EH (cell line): ENCODE measurements around the gene GNG7.
"Not testable (repeated sequence)": the region's sequence is repeated elsewhere in the genome, so short reads cannot be mapped to it uniquely, and the experiment has no call there.

Experiments used
- DNase-seq: peaks from one replicate; pipeline ENCODE4 v3.0.0-alpha.2; 2015; ENCODE audit warnings: low read depth

The GNG7 gene

GRCh38 chr19:2574971-2575630, 127.4 kb downstream of the GNG7 start:
- no peak for DNase-seq

DNA sequence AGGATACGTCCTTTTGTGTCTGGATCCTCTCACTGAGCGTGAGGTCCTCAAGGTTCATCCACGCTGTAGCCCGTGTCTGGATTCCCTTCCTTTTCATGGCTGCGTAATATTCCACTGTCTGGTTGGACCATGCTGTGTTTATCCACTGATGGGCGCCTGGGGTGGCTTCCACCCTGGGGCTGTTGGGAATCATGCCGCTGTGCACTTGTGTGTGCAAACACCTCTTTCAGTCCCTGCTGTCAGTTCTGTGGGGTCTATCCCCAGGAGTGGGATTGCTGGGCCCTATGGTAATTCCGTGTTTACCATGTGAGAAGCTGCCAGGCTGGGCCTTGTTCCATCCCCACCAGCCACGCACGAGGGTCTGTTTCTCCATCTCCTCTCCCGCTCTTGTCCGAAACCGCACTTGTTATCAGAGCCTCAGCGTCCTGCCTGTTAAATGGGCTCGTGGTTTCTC, 128.0 kb downstream of the GNG7 start:
- no peak for DNase-seq

GRCh38 chr19:2573916-2574315, 128.6 kb downstream of the GNG7 start:
- DNase-seq, result no peak

- not testable (repeated sequence) for DNase-seq
These were observed 130.3 kb downstream of the GNG7 start for GRCh38 chr19:2572152-2572551.

GRCh38 chr19:2569596-2570465, 132.7 kb downstream of the GNG7 start:
- DNase-seq, result no peak

- DNase-seq, result no peak
These were observed 134.5 kb downstream of the GNG7 start for GRCh38 chr19:2567996-2568395.

DNA sequence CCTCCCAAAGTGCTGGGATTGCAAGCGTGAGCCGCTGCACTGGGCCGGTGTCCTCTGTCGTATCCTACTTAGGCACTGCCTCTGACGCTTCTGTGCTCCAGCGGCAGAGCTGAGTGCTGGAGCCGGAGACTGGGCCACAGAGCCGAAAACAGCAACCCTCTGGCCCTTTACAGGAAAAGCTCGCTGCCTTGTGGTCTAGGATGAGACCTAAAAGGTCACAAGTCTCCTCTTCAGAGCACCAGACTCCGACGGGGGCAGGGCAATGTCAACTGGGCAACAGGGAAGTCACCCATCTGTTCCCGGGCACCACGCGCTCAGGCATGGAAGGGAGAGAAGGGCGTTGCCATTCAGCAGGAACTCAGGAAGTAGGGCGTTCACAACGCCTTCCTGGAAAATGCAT, 134.9 kb downstream of the GNG7 start:
- no peak for DNase-seq

DNA sequence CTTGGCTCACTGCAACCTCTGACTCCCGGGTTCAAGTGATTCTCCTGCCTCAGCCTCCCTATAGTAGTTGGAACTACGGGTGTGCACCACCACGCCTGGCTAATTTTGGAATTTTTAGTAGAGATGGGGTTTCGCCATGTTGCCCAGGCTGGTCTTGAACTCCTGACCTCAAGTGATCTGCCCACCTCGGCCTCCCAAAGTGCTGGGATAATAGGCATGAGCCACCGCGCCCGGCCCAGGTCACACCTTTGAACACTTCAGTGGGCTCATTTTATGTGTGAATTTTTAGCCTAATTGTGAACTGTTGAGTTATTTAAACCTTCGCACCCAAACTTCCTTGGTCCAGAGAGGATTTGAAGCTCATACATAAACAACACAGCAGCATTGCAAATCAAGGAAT, 138.9 kb downstream of the GNG7 start:
- not testable (repeated sequence) for DNase-seq

- DNase-seq, result no peak
These were observed 140.6 kb downstream of the GNG7 start for GRCh38 chr19:2561895-2562294.

GRCh38 chr19:2561221-2561620, 141.3 kb downstream of the GNG7 start:
- no peak for DNase-seq

DNA sequence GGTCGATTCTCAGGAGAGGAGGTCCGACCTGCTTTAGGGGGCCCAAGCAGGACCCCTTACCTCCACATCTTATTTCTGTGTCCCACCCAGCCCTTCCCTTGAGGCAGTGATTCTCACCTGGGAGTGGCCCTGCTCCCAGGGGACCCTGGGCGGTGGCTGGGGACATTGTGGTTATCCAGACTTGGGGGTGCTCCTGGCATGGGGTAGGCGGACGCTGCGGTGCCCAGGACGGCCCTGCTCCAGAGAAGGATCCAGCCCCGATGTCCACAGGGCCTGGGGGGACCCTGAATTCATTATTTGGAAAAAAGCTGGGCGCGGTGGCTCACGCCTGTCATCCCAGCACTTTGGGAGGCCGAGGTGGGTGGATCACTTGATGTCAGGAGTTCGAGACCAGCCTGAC, 142.1 kb downstream of the GNG7 start:
- DNase-seq, result no peak

DNA sequence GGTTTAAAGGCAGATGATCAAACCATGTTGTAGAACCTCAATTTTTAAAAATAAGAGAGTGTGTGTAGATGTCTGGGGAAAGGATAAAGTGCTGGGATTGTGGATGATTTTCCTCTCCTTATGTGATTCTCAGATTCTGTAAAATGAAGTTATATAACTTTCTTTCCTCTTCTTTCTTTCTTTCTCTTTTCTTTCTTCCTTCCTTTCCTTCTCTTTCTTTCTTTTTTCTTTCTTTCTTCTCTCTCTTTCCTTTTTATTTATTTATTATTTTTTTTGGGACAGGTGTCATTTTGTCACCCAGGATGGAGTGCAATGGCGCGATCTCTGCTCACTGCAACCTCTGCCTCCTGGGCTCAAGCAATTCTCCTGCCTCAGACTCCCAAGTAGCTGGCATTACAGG, 144.0 kb downstream of the GNG7 start:
- no peak for DNase-seq

GRCh38 chr19:2558131-2558530, 144.4 kb downstream of the GNG7 start:
- DNase-seq, result not testable (repeated sequence)

DNA sequence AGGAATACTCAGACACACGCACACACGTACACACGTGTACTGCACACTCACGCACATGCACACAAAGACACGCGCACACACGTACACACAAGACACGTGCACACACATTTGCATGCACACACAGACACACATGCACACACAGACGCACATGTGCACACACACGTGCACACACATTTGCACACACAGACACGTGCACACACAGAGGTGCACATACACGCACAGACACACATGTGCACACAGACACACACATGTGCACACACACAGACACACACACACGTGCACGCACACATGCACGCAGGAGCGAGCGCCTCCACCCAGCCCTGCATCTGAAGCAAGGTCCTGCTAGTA, 145.4 kb downstream of the GNG7 start:
- no peak for DNase-seq

GRCh38 chr19:2556221-2557092, 146.0 kb downstream of the GNG7 start:
- DNase-seq, result no peak

- no peak for DNase-seq
These were observed 146.9 kb downstream of the GNG7 start for GRCh38 chr19:2555422-2556220.

- peak; percentile 80 for DNase-seq
These were observed 147.6 kb downstream of the GNG7 start for GRCh38 chr19:2554856-2555255.

GRCh38 chr19:2553510-2553909, 149.0 kb downstream of the GNG7 start:
- no peak for DNase-seq

GRCh38 chr19:2552859-2553258, 149.6 kb downstream of the GNG7 start:
- peak; percentile 61 for DNase-seq

GRCh38 chr19:2551864-2552185, 150.7 kb downstream of the GNG7 start:
- no peak for DNase-seq

DNA sequence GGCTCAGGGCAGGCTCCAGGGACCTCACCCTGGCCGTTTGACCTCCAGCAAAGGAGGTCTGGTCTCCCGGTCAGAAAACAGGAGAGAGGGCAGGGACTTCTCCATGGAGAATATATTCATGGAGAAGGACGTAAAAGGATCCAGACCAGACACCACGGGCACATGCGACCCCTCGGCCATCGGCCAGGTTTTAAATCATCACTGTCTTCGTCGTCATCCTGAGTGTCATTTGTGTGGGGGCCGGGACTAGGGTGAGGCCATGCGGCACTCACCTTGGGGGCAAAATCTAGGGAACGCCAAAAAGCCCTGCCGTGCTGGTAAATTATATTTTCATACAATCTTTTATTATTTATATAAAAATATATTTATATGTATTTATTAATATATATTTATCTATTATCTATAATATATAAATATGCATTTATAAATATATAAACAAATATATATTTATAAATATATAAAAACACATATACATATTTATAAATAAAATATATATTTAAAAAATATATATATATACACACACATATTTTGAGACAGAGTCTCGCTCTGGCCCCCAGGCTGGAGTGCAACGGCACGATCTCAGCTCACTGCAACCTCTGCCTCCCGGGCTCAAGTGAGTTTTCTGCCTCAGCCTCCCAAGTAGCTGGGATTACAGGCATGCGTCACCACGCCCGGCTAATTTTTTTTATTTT, 151.2 kb downstream of the GNG7 start:
- no peak for DNase-seq
